ENCODE results near the gene FOXO4. TPM values are rescaled to one million over a fixed set of nuclear protein-coding genes. Genes with fewer than 3 reads are reported as not detected.

Gene FOXO4
- total and polyA plus RNA-seq, 2 of the 13 experiments (the other 11 are each of a cell fraction or from before 2014, with no cell fraction given) = 5.1 to 5.7 TPM

GRCh38 chrX:71056867-71057266 is 38.8 kb upstream of the FOXO4 start:
- DNase-seq (ENCODE audit: low spot score) = no peak
- Histone ChIP-seq H3K27me3 (ENCODE audit: control insufficient read depth in 1 of 2, insufficient read depth in 2 of 2, low read length in 2 of 2) (no peaks in the 10 kb centered on the region), H3K36me3 (replicated peaks in 1 of 2; ENCODE audit: control insufficient read depth in 1 of 2, insufficient read depth in 2 of 2, low read length in 2 of 2) (peaks cover 2 to 8% of the 10 kb centered on the region in 2 experiments; a peak in 2 of 5 replicates), H3K27ac (ENCODE audit: extremely low read length, insufficient read depth, low read length) (no peak overlapping the region), H3K4me3 (replicated peaks in 1 of 3; ENCODE audit: insufficient read depth in 1 of 3, low read depth in 2 of 3, low read length in 3 of 3) (no peak overlapping the region), H2AFZ (ENCODE audit: low read length) (no peak overlapping the region), H3K4me1 (ENCODE audit: insufficient read depth, low read length) (no peaks in the 10 kb centered on the region), H4K20me1 (ENCODE audit: insufficient read depth, low read length) (no peaks in the 10 kb centered on the region), H3K9me3 (ENCODE audit: low read length) (no peaks in the 10 kb centered on the region), H3K4me2 (ENCODE audit: low read depth, low read length) (no peak overlapping the region), H3K9ac (ENCODE audit: insufficient read depth, low read depth, low read length) (no peak overlapping the region), H3K79me2 (ENCODE audit: insufficient read depth, low read length) (no peaks in the 10 kb centered on the region)
- ChIA-PET POLR2A (no interaction called here), CTCF (ENCODE audit: low intra/inter-chr PET ratio, low total read pairs) (no interaction called here)
- no peak for ATAC-seq
- TF ChIP-seq ZNF576 (CRISPR knock-in tag; IDR thresholded peaks at IDR 0.05) = no peak
- TF ChIP-seq TOE1 (CRISPR knock-in tag; IDR thresholded peaks at IDR 0.05) = no peak
- TF ChIP-seq ZNF556 (CRISPR knock-in tag; IDR thresholded peaks at IDR 0.05; ENCODE audit: borderline replicate concordance) = no peak
- no peak for TF ChIP-seq ZBTB8A (CRISPR knock-in tag; IDR thresholded peaks at IDR 0.05; ENCODE audit: borderline replicate concordance, low read depth)
- TF ChIP-seq ZBTB21 (CRISPR knock-in tag; IDR thresholded peaks at IDR 0.05) = no peak
- no peak for TF ChIP-seq FOXM1 (CRISPR knock-in tag; IDR thresholded peaks at IDR 0.05)
- FAIRE-seq = no peak
- no TSS peak for BruUV-seq (replicated peaks)
- in situ Hi-C loops (cut with HindIII; ENCODE audit: extremely low pct_ligation_motif_present, low pct_unique_long_range_greater_than_20kb) (no loop called here), intact Hi-C loops (cut with micrococcal nuclease; ENCODE audit: unreplicated experiment) (no loop called here)

- intact Hi-C loops (cut with micrococcal nuclease; ENCODE audit: unreplicated experiment) = no loop called here
- ChIA-PET CTCF (ENCODE audit: low intra/inter-chr PET ratio, low total read pairs) (no interaction called here), POLR2A (no interaction called here)
- in situ Hi-C loops (cut with HindIII; ENCODE audit: extremely low pct_ligation_motif_present, low pct_unique_long_range_greater_than_20kb) = no loop called here
- FAIRE-seq = no peak
- 98% methylated on average over 3 of the region's 3 CpGs for WGBS (ENCODE audit: low lambda C conversion rate)
- no peak overlapping the region for H3K4me2 ChIP-seq (ENCODE audit: low read depth, low read length)
- no peaks in the 10 kb centered on the region for H3K27me3 ChIP-seq (ENCODE audit: control insufficient read depth in 1 of 2, insufficient read depth in 2 of 2, low read length in 2 of 2)
- ATAC-seq = no peak
- no peak for DNase-seq (ENCODE audit: low spot score)
- no TSS peak for BruUV-seq (replicated peaks)
- H3K27ac ChIP-seq (ENCODE audit: extremely low read length, insufficient read depth, low read length) = no peak overlapping the region
- no peaks in the 10 kb centered on the region for H3K9me3 ChIP-seq (ENCODE audit: low read length)
- H3K9ac ChIP-seq (ENCODE audit: insufficient read depth, low read depth, low read length) = no peak overlapping the region
- no peaks in the 10 kb centered on the region for H4K20me1 ChIP-seq (ENCODE audit: insufficient read depth, low read length)
- no peaks in the 10 kb centered on the region for H3K79me2 ChIP-seq (ENCODE audit: insufficient read depth, low read length)
- peaks cover 2 to 8% of the 10 kb centered on the region in 2 experiments; a peak in 2 of 5 replicates for H3K36me3 ChIP-seq (replicated peaks in 1 of 2; ENCODE audit: control insufficient read depth in 1 of 2, insufficient read depth in 2 of 2, low read length in 2 of 2)
- no peak overlapping the region for H3K4me3 ChIP-seq (replicated peaks in 1 of 3; ENCODE audit: insufficient read depth in 1 of 3, low read depth in 2 of 3, low read length in 3 of 3)
- H2AFZ ChIP-seq (ENCODE audit: low read length) = no peak overlapping the region
- H3K4me1 ChIP-seq (ENCODE audit: insufficient read depth, low read length) = no peaks in the 10 kb centered on the region
- TF ChIP-seq EP300 (IDR thresholded peaks at IDR 0.05; ENCODE audit: low read depth in 2 of 2, low read length in 2 of 2) (no peak), EP300 (CRISPR knock-in tag; IDR thresholded peaks at IDR 0.05; ENCODE audit: borderline replicate concordance) (no peak), KMT2A (CRISPR knock-in tag; IDR thresholded peaks at IDR 0.05) (no peak), ATF7-NPFF (CRISPR knock-in tag; IDR thresholded peaks at IDR 0.05; ENCODE audit: low read depth) (no peak), ZFAT (CRISPR knock-in tag; conservative IDR thresholded peaks at IDR 0.05) (no peak), ZNF441 (CRISPR knock-in tag; IDR thresholded peaks at IDR 0.05; ENCODE audit: borderline replicate concordance) (no peak), ZBTB14 (CRISPR knock-in tag; IDR thresholded peaks at IDR 0.05) (no peak), ISL2 (CRISPR knock-in tag; IDR thresholded peaks at IDR 0.05) (no peak), DMAP1 (CRISPR knock-in tag; IDR thresholded peaks at IDR 0.05) (no peak), CHD2 (IDR thresholded peaks at IDR 0.05; ENCODE audit: low read depth, low read length) (no peak)
- TF ChIP-seq, protein P1, sequence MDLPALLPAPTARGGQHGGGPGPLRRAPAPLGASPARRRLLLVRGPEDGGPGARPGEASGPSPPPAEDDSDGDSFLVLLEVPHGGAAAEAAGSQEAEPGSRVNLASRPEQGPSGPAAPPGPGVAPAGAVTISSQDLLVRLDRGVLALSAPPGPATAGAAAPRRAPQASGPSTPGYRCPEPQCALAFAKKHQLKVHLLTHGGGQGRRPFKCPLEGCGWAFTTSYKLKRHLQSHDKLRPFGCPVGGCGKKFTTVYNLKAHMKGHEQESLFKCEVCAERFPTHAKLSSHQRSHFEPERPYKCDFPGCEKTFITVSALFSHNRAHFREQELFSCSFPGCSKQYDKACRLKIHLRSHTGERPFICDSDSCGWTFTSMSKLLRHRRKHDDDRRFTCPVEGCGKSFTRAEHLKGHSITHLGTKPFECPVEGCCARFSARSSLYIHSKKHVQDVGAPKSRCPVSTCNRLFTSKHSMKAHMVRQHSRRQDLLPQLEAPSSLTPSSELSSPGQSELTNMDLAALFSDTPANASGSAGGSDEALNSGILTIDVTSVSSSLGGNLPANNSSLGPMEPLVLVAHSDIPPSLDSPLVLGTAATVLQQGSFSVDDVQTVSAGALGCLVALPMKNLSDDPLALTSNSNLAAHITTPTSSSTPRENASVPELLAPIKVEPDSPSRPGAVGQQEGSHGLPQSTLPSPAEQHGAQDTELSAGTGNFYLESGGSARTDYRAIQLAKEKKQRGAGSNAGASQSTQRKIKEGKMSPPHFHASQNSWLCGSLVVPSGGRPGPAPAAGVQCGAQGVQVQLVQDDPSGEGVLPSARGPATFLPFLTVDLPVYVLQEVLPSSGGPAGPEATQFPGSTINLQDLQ (CRISPR knock-in tag; IDR thresholded peaks at IDR 0.05) = no peak
Measured at GRCh38 chrX:71057848-71058530, 37.7 kb upstream of the FOXO4 start.

Measured in HepG2 (cell line).